HepG2 (cell line): ENCODE results near the gene FAM110A. TPM values are rescaled to one million over a fixed set of nuclear protein-coding genes. Genes with fewer than 3 reads are reported as not detected.
A peak's percentile ranks its signal among the peaks of the same experiment; 100 is the strongest.

Experiments used
- DR1 ChIP-seq: sonication (generic); formaldehyde crosslinking; IDR thresholded peaks from 2 replicates; pipeline ENCODE4 v1.8.0; 2021; ENCODE audit warnings: mild to moderate bottlenecking, missing genetic modification reagents, inconsistent platforms
- KAT7 ChIP-seq: IDR thresholded peaks from 2 replicates; pipeline ENCODE4 v1.6.1; 2018; ENCODE audit warnings: borderline replicate concordance, missing compliant biosample characterization
- KLF6 ChIP-seq: IDR thresholded peaks from 2 replicates; pipeline ENCODE4 v1.8.0; 2016; ENCODE audit warnings: missing biosample characterization, missing genetic modification reagents
- PAXIP1 ChIP-seq: sonication (generic); formaldehyde crosslinking; conservative IDR thresholded peaks from 2 replicates; pipeline ENCODE4 v1.4.0; 2020; ENCODE audit warnings: mild to moderate bottlenecking, missing genetic modification reagents, moderate library complexity
- SPEN ChIP-seq: sonication (generic); formaldehyde crosslinking; IDR thresholded peaks from 2 replicates; pipeline ENCODE4 v1.5.1; 2020; ENCODE audit warnings: low read depth, mild to moderate bottlenecking, missing genetic modification reagents
- TBP ChIP-seq: sonication (generic); formaldehyde crosslinking; IDR thresholded peaks from 2 replicates; pipeline ENCODE4 v1.5.0; 2020; ENCODE audit warnings: missing genetic modification reagents
- TBX3 ChIP-seq: fragments of 450-650 bp; IDR thresholded peaks from 2 replicates; pipeline ENCODE4 v1.6.1; 2017; ENCODE audit warnings: antibody characterized with exemption, mild to moderate bottlenecking, inconsistent platforms, borderline replicate concordance
- ZBTB39 ChIP-seq: sonication (generic); formaldehyde crosslinking; IDR thresholded peaks from 2 replicates; pipeline ENCODE4 v1.5.0; 2020; ENCODE audit warnings: missing genetic modification reagents
- ZNF770 ChIP-seq: sonication (generic); formaldehyde crosslinking; IDR thresholded peaks from 2 replicates; pipeline ENCODE4 v1.5.0; 2020; ENCODE audit warnings: mild to moderate bottlenecking, missing genetic modification reagents
- ZSCAN31 ChIP-seq: sonication (generic); formaldehyde crosslinking; IDR thresholded peaks from 2 replicates; pipeline ENCODE4 v1.5.0; 2020; ENCODE audit warnings: low read depth, mild to moderate bottlenecking, missing genetic modification reagents
- polyA plus RNA-seq, 8 experiments: library from polyadenylated mRNA; depleted of rRNA in 3 of 8; stranded (reverse) in 7 of 8; unstranded in 1 of 8; fragments of >200 nt; fragmentation: Illumina TruSeq in 4 of 8; extraction: Trizol in 4 of 8; gene quantifications; 2 replicates each; pipeline versions ENCODE4 v1.2.1 to v1.2.3, GENCODE V29; 2011 to 2016; ENCODE audit warnings: low read depth in 4 of 8, missing spikeins in 1 of 8, mixed read lengths in 1 of 8; ENCODE audit not compliant: insufficient read depth in 1 of 8
- total RNA-seq, 5 experiments: library from RNA; depleted of rRNA; stranded (reverse); fragments of >200 nt; fragmentation: Illumina TruSeq; extraction: Trizol; gene quantifications; 2 replicates each; pipeline ENCODE4 v1.2.3, GENCODE V29; 2016; ENCODE audit warnings: low read depth in 1 of 5
- TF ChIP-seq, protein P1 (sequence below): sonication (generic); formaldehyde crosslinking; IDR thresholded peaks from 2 replicates; pipeline ENCODE4 v1.5.0; 2020; ENCODE audit warnings: missing genetic modification reagents, mild to moderate bottlenecking, borderline replicate concordance
- TF ChIP-seq, protein P2 (sequence below): sonication (generic); formaldehyde crosslinking; conservative IDR thresholded peaks from 2 replicates; pipeline ENCODE4 v1.5.0; 2020; ENCODE audit warnings: missing genetic modification reagents
- TF ChIP-seq, protein P3 (sequence below): sonication (generic); formaldehyde crosslinking; IDR thresholded peaks from 2 replicates; pipeline ENCODE4 v1.5.0; 2020; ENCODE audit warnings: missing genetic modification reagents
- TF ChIP-seq, protein P4 (sequence below): IDR thresholded peaks from 2 replicates; pipeline ENCODE4 v1.6.1; 2016; ENCODE audit warnings: missing compliant biosample characterization, missing genetic modification reagents, borderline replicate concordance
- TF ChIP-seq, protein P5 (sequence below): IDR thresholded peaks from 2 replicates; pipeline ENCODE4 v1.6.1; 2016; ENCODE audit warnings: low read depth, borderline replicate concordance

The FAM110A gene
- total and polyA plus RNA-seq, 2 of the 13 experiments (the other 11 are each of a cell fraction or from before 2014, with no cell fraction given), result 1.9 TPM

DNA sequence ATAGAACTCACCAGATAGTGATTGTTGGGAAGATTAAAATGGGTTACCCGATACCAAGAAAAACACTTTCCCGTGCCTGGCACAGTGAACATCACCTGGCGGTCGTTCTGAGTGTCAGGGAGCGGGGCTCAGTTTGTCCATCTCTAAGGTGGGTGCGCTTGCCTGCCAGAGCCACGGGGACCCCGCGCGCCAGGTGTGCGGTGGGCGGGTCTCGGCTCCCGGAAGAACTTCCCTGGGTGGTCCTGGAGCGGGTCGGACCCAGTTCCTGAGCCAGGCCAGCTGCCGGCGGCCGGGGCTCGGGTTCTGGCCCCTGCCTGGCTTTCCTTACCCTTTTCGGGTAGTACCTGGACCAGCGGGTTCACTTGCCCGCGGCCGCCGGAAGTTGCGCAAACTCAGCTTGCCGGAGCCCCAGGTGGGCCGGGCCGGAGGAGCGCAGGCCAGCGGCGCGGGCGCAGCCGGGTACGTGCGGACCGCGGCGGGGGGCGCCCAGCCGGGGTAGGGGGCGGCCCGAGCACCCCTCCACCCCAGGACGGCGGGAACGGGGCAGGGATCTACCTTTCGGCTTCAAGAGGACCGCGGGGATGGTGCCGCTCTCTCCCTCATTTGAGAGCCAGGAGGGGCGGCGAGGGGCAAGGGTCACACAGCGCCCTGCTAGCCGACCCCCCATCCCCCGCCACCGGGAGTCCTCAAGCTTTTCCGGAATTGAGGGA is 7.5 kb downstream of the FAM110A start (continued):
- no peak for TF ChIP-seq PAXIP1 (CRISPR knock-in tag)
- TF ChIP-seq, protein P1, sequence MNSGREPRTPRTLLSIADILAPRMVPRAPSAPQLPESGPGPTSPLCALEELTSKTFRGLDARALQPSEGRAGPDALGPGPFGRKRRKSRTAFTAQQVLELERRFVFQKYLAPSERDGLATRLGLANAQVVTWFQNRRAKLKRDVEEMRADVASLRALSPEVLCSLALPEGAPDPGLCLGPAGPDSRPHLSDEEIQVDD (CRISPR knock-in tag), result no peak
- no peak for TF ChIP-seq ZBTB39 (CRISPR knock-in tag)
- TF ChIP-seq KLF6 (CRISPR knock-in tag), result no peak
- 0 out of 2 replicates have a peak, but pooled peaks have one; percentile 54 for TF ChIP-seq ZSCAN31
- no peak for TF ChIP-seq TBX3
- TF ChIP-seq, protein P2, sequence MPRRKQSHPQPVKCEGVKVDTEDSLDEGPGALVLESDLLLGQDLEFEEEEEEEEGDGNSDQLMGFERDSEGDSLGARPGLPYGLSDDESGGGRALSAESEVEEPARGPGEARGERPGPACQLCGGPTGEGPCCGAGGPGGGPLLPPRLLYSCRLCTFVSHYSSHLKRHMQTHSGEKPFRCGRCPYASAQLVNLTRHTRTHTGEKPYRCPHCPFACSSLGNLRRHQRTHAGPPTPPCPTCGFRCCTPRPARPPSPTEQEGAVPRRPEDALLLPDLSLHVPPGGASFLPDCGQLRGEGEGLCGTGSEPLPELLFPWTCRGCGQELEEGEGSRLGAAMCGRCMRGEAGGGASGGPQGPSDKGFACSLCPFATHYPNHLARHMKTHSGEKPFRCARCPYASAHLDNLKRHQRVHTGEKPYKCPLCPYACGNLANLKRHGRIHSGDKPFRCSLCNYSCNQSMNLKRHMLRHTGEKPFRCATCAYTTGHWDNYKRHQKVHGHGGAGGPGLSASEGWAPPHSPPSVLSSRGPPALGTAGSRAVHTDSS (CRISPR knock-in tag), result 0 out of 2 replicates have a peak, but pooled peaks have one; percentile 33
- TF ChIP-seq, protein P3, sequence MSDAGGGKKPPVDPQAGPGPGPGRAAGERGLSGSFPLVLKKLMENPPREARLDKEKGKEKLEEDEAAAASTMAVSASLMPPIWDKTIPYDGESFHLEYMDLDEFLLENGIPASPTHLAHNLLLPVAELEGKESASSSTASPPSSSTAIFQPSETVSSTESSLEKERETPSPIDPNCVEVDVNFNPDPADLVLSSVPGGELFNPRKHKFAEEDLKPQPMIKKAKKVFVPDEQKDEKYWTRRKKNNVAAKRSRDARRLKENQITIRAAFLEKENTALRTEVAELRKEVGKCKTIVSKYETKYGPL, result peak; percentile 35; the same call in 1 of the 2 replicates
- TF ChIP-seq, protein P4, sequence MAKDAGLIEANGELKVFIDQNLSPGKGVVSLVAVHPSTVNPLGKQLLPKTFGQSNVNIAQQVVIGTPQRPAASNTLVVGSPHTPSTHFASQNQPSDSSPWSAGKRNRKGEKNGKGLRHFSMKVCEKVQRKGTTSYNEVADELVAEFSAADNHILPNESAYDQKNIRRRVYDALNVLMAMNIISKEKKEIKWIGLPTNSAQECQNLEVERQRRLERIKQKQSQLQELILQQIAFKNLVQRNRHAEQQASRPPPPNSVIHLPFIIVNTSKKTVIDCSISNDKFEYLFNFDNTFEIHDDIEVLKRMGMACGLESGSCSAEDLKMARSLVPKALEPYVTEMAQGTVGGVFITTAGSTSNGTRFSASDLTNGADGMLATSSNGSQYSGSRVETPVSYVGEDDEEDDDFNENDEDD (CRISPR knock-in tag), result peak; percentile 25; the same call in 1 of the 2 replicates
- TF ChIP-seq TBP (CRISPR knock-in tag), result 0 out of 2 replicates have a peak, but pooled peaks have one; percentile 62
- TF ChIP-seq DR1 (CRISPR knock-in tag), result 0 out of 2 replicates have a peak, but pooled peaks have one; percentile 29
- TF ChIP-seq, protein P5, sequence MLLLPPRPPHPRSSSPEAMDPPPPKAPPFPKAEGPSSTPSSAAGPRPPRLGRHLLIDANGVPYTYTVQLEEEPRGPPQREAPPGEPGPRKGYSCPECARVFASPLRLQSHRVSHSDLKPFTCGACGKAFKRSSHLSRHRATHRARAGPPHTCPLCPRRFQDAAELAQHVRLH (CRISPR knock-in tag), result no peak
- TF ChIP-seq ZNF770 (CRISPR knock-in tag), result 0 out of 2 replicates have a peak, but pooled peaks have one; percentile 14
- TF ChIP-seq SPEN (CRISPR knock-in tag), result peak; percentile 52; the same call in 1 of the 2 replicates
- 0 out of 2 replicates have a peak, but pooled peaks have one; percentile 41 for TF ChIP-seq KAT7
